ENCODE measurements around the gene KXD1. TPM values are rescaled to one million over a fixed set of nuclear protein-coding genes. Genes with fewer than 3 reads are reported as not detected.

The KXD1 gene
- total and polyA plus RNA-seq, 10 of the 15 experiments (the other 5 are each of a cell fraction or from before 2014, with no cell fraction given): 27.5 to 209 (median 129) TPM

- TF ChIP-seq, protein P1, sequence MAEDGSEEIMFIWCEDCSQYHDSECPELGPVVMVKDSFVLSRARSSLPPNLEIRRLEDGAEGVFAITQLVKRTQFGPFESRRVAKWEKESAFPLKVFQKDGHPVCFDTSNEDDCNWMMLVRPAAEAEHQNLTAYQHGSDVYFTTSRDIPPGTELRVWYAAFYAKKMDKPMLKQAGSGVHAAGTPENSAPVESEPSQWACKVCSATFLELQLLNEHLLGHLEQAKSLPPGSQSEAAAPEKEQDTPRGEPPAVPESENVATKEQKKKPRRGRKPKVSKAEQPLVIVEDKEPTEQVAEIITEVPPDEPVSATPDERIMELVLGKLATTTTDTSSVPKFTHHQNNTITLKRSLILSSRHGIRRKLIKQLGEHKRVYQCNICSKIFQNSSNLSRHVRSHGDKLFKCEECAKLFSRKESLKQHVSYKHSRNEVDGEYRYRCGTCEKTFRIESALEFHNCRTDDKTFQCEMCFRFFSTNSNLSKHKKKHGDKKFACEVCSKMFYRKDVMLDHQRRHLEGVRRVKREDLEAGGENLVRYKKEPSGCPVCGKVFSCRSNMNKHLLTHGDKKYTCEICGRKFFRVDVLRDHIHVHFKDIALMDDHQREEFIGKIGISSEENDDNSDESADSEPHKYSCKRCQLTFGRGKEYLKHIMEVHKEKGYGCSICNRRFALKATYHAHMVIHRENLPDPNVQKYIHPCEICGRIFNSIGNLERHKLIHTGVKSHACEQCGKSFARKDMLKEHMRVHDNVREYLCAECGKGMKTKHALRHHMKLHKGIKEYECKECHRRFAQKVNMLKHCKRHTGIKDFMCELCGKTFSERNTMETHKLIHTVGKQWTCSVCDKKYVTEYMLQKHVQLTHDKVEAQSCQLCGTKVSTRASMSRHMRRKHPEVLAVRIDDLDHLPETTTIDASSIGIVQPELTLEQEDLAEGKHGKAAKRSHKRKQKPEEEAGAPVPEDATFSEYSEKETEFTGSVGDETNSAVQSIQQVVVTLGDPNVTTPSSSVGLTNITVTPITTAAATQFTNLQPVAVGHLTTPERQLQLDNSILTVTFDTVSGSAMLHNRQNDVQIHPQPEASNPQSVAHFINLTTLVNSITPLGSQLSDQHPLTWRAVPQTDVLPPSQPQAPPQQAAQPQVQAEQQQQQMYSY (CRISPR knock-in tag; IDR thresholded peaks at IDR 0.05): no peak
- no peak for TF ChIP-seq SMAD5 (IDR thresholded peaks at IDR 0.05; ENCODE audit: low read depth)
- TF ChIP-seq CREB1 (IDR thresholded peaks at IDR 0.05; ENCODE audit: low read depth): no peak
- TF ChIP-seq ZBED1 (IDR thresholded peaks at IDR 0.05; ENCODE audit: borderline replicate concordance): no peak
- TF ChIP-seq RBBP5 (conservative IDR thresholded peaks at IDR 0.05): no peak
Measured at GRCh38 chr19:18617562-18617961, 59.9 kb downstream of the KXD1 start (continued).

- Histone ChIP-seq H4K20me1 (ENCODE audit: control insufficient read depth, insufficient read depth) (peaks cover 2% of the 10 kb centered on the region; the same call in 1 of the 2 replicates), H2AFZ (ENCODE audit: control insufficient read depth, low read depth, low read length) (no peak overlapping the region), H3K27ac (ENCODE audit: control insufficient read depth, insufficient read depth) (no peak overlapping the region), H3K36me3 (ENCODE audit: control insufficient read depth in 2 of 2, insufficient read depth in 2 of 2, low read length in 1 of 2) (no peaks in the 10 kb centered on the region), H3K9ac (ENCODE audit: control insufficient read depth, insufficient read depth, low read length) (no peak overlapping the region), H3K79me2 (ENCODE audit: control insufficient read depth, insufficient read depth, low read length) (no peaks in the 10 kb centered on the region), H3K4me3 (no peak overlapping the region), H3K27me3 (replicated peaks in 1 of 2; ENCODE audit: control insufficient read depth in 2 of 2, insufficient read depth in 2 of 2, low read length in 1 of 2) (peaks cover 2 to 3% of the 10 kb centered on the region in 2 experiments), H3K9me3 (replicated peaks; ENCODE audit: control insufficient read depth, insufficient read depth, low read length) (no peaks in the 10 kb centered on the region), H3K4me2 (ENCODE audit: control insufficient read depth, insufficient read depth) (no peak overlapping the region), H3K4me1 (ENCODE audit: control insufficient read depth, insufficient read depth, low read length) (no peaks in the 10 kb centered on the region)
- TF ChIP-seq BMI1 (IDR thresholded peaks at IDR 0.05; ENCODE audit: borderline replicate concordance) (no peak), CUX1 (IDR thresholded peaks at IDR 0.05; ENCODE audit: insufficient replicate concordance, low read depth, low read length) (no peak)
- in situ Hi-C loops (cut with MboI): no loop called here
- CTCF ChIA-PET: no interaction called here
- intact Hi-C loops (cut with micrococcal nuclease; ENCODE audit: unreplicated experiment): no loop called here
- BruUV-seq (replicated peaks): no TSS peak
- POLR2A ChIA-PET: no interaction called here
- 58% methylated on average over 13 of the region's 13 CpGs for WGBS (ENCODE audit: insufficient coverage, insufficient replicate concordance, low lambda C conversion rate, missing lambda C conversion rate)
- ATAC-seq (no peak), DNase-seq (ENCODE audit: low read depth, low spot score) (no peak), FAIRE-seq (no peak)
- RAD21 ChIA-PET (ENCODE audit: unreplicated experiment): no interaction called here
- SMC1A ChIA-PET (ENCODE audit: uncharacterized antibody, unreplicated experiment): no interaction called here
Measured at GRCh38 chr19:18618236-18618635, 60.6 kb downstream of the KXD1 start.
